ENCODE data around the gene PGPEP1. TPM values are rescaled to one million over a fixed set of nuclear protein-coding genes. Genes with fewer than 3 reads are reported as not detected.
"Not testable (repeated sequence)": the region's sequence is repeated elsewhere in the genome, so short reads cannot be mapped to it uniquely, and the experiment has no call there.

PGPEP1 gene
- total RNA-seq, 2 donors from 2014 or later, result 7.7 to 9.0 TPM

DNA sequence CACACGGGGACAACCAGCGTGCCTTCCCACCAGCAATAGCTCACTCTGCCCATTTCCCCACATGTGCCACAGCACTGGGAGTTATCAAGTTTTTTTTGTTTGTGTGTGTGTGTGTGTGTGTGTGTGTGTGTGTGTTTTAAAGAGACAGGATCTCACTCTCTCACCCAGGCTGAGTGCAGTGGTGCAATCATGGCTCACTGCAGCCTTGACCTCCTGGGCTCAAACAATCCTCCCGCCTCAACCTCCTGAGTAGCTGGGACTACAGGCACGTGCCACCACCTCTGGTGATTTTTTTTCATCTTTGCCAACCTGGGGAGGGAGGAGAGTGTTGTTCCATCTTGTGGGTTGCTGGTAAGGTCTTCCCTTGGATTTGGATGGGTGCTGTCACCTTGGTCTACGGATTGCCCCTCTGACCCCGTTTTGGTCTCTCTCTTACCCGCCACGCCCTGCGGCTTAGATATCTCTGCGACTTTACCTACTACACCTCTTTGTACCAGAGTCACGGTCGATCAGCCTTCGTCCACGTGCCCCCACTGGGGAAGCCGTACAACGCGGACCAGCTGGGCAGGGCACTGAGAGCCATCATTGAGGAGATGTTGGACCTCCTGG is 22.6 kb downstream of the PGPEP1 start:
- peak overlapping the region; percentile 68 for H3K27ac ChIP-seq (ENCODE audit: low read depth, low read length)

GRCh38 chr19:18363787-18364186 is 23.4 kb downstream of the PGPEP1 start:
- Histone ChIP-seq H3K27ac (ENCODE audit: low read depth, low read length) (peak overlapping the region; percentile 68), H3K36me3 (ENCODE audit: control insufficient read depth, insufficient read depth, low read length) (no peaks in the 10 kb centered on the region), H3K4me1 (ENCODE audit: control insufficient read depth, insufficient read depth, low read length) (no peaks in the 10 kb centered on the region), H3K9me3 (ENCODE audit: control insufficient read depth, low read length) (no peaks in the 10 kb centered on the region), H3K4me3 (ENCODE audit: low read length) (no peak overlapping the region), H3K9ac (ENCODE audit: extremely low read depth, low read length, poor library complexity, severe bottlenecking) (no peak overlapping the region), H3K27me3 (ENCODE audit: control insufficient read depth, insufficient read depth, low read length, poor library complexity, severe bottlenecking) (no peaks in the 10 kb centered on the region)
- H3K27ac Mint-ChIP-seq, result no peak overlapping the region
- peaks cover 12% of the 10 kb centered on the region for H3K36me3 Mint-ChIP-seq (ENCODE audit: low read depth)
- no peak for DNase-seq
- TF ChIP-seq, protein P1, sequence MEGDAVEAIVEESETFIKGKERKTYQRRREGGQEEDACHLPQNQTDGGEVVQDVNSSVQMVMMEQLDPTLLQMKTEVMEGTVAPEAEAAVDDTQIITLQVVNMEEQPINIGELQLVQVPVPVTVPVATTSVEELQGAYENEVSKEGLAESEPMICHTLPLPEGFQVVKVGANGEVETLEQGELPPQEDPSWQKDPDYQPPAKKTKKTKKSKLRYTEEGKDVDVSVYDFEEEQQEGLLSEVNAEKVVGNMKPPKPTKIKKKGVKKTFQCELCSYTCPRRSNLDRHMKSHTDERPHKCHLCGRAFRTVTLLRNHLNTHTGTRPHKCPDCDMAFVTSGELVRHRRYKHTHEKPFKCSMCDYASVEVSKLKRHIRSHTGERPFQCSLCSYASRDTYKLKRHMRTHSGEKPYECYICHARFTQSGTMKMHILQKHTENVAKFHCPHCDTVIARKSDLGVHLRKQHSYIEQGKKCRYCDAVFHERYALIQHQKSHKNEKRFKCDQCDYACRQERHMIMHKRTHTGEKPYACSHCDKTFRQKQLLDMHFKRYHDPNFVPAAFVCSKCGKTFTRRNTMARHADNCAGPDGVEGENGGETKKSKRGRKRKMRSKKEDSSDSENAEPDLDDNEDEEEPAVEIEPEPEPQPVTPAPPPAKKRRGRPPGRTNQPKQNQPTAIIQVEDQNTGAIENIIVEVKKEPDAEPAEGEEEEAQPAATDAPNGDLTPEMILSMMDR (conservative IDR thresholded peaks at IDR 0.05), result no peak
- H3K4me1 Mint-ChIP-seq, result peaks cover 5% of the 10 kb centered on the region
- WGBS, 2 experiments (ENCODE audit: insufficient coverage in 1 of 2, insufficient read length in 1 of 2), result 84 to 96% methylated on average over 4 to 6 of the region's 6 CpGs
- H3K4me3 Mint-ChIP-seq, result no peak overlapping the region
- no peaks in the 10 kb centered on the region for H3K9me3 Mint-ChIP-seq
- no peaks in the 10 kb centered on the region for H3K27me3 Mint-ChIP-seq (ENCODE audit: insufficient read depth)

More for the DNA sequence above, 22.6 kb downstream of the PGPEP1 start:
- 93 to 94% methylated on average over 13 to 17 of the region's 17 CpGs for WGBS, 2 experiments (ENCODE audit: insufficient coverage in 1 of 2, insufficient read length in 1 of 2)
- Mint-ChIP-seq H3K4me1 (peaks cover 5% of the 10 kb centered on the region), H3K4me3 (no peak overlapping the region), H3K9me3 (no peaks in the 10 kb centered on the region), H3K36me3 (ENCODE audit: low read depth) (peaks cover 18% of the 10 kb centered on the region), H3K27ac (no peak overlapping the region), H3K27me3 (ENCODE audit: insufficient read depth) (no peaks in the 10 kb centered on the region)
- TF ChIP-seq, protein P1 (conservative IDR thresholded peaks at IDR 0.05), result no peak
- no peaks in the 10 kb centered on the region for H3K27me3 ChIP-seq (ENCODE audit: control insufficient read depth, insufficient read depth, low read length, poor library complexity, severe bottlenecking)
- no peak overlapping the region for H3K9ac ChIP-seq (ENCODE audit: extremely low read depth, low read length, poor library complexity, severe bottlenecking)
- no peak overlapping the region for H3K4me3 ChIP-seq (ENCODE audit: low read length)
- H3K9me3 ChIP-seq (ENCODE audit: control insufficient read depth, low read length), result no peaks in the 10 kb centered on the region
- H3K36me3 ChIP-seq (ENCODE audit: control insufficient read depth, insufficient read depth, low read length), result peaks cover under 1% of the 10 kb centered on the region
- H3K4me1 ChIP-seq (ENCODE audit: control insufficient read depth, insufficient read depth, low read length), result no peaks in the 10 kb centered on the region
- DNase-seq, result no peak

DNA sequence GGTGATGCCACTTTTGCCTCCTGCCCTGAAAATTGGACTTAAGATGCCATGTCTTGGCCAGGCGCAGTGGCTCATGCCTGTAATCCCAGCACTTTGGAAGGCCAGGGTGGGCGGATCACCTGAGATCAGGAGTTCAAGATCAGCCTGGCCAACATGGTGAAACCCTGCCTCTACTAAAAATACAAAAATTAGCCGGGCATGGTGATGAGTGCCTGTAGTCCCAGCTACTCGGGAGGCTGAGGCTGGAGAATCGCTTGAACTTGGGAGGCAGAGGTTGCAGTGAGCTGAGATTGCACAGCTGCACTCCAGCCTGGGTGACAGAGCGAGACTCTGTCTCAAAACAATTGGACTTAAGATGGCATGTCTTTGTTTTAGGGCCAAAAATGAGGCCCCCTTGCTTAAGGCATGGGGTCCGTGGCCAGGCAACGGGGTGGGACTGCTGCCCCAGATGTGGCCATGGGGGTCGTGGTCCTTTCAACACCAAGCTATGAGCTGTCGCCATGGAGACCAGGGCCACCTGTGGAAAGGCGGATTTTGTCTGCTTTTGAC is 24.0 kb downstream of the PGPEP1 start:
- 82 to 89% methylated on average over 8 to 11 of the region's 11 CpGs for WGBS, 2 experiments (ENCODE audit: insufficient coverage in 1 of 2, insufficient read length in 1 of 2)
- H3K4me3 ChIP-seq (ENCODE audit: low read length); H3K4me1 ChIP-seq (ENCODE audit: control insufficient read depth, insufficient read depth, low read length); H3K27me3 ChIP-seq (ENCODE audit: control insufficient read depth, insufficient read depth, low read length, poor library complexity, severe bottlenecking); H3K9ac ChIP-seq (ENCODE audit: extremely low read depth, low read length, poor library complexity, severe bottlenecking); H3K9me3 ChIP-seq (ENCODE audit: control insufficient read depth, low read length); H3K36me3 ChIP-seq (ENCODE audit: control insufficient read depth, insufficient read depth, low read length); H3K4me1 Mint-ChIP-seq; H3K27me3 Mint-ChIP-seq (ENCODE audit: insufficient read depth); H3K4me3 Mint-ChIP-seq; H3K36me3 Mint-ChIP-seq (ENCODE audit: low read depth); DNase-seq; H3K9me3 Mint-ChIP-seq: not testable (repeated sequence)
- H3K27ac Mint-ChIP-seq, result peak overlapping the region; percentile 68
- peak overlapping the region; percentile 89 for H3K27ac ChIP-seq (ENCODE audit: low read depth, low read length)

All from endodermal cell (in vitro differentiated cells).